Measurements from ENCODE around the gene REEP1.

Gene REEP1

GRCh38 chr2:86291328-86291662 lies 46.1 kb downstream of the REEP1 start:
- no peaks in the 10 kb centered on the region for H3K27me3 ChIP-seq (ENCODE audit: insufficient read depth, low read length)
- H3F3A ChIP-seq (ENCODE audit: insufficient read depth, low read length): no peaks in the 10 kb centered on the region
- H3K79me2 ChIP-seq (ENCODE audit: insufficient read depth, low read length): no peaks in the 10 kb centered on the region
- no peaks in the 10 kb centered on the region for H3K9me2 ChIP-seq (ENCODE audit: low read depth, low read length)
- H2AFZ ChIP-seq (ENCODE audit: low read length): no peak overlapping the region
- TF ChIP-seq CTCF (IDR thresholded peaks at IDR 0.05; ENCODE audit: low read length) (no peak), EZH2 (IDR thresholded peaks at IDR 0.05; ENCODE audit: borderline replicate concordance, low read length) (no peak)
- H3K9ac ChIP-seq (ENCODE audit: low read length): no peak overlapping the region
- H3K4me3 ChIP-seq (ENCODE audit: low read depth, low read length, poor library complexity, severe bottlenecking): no peak overlapping the region
- no peaks in the 10 kb centered on the region for H3K9me3 ChIP-seq (ENCODE audit: low read length)
- no peaks in the 10 kb centered on the region for H3K4me1 ChIP-seq (ENCODE audit: insufficient read depth, low read length, severe bottlenecking)
- no peak overlapping the region for H3K27ac ChIP-seq (ENCODE audit: low read depth, low read length, poor library complexity, severe bottlenecking)
- no peaks in the 10 kb centered on the region for H4K20me1 ChIP-seq (ENCODE audit: insufficient read depth, low read length)
- no peak overlapping the region for H3K4me2 ChIP-seq (ENCODE audit: low read length)
- no peaks in the 10 kb centered on the region for H3K36me3 ChIP-seq (ENCODE audit: insufficient read depth, low read length)

- Histone ChIP-seq H3K9ac (ENCODE audit: low read length) (no peak overlapping the region), H3K4me2 (ENCODE audit: low read length) (no peak overlapping the region), H3K27me3 (ENCODE audit: insufficient read depth, low read length) (no peaks in the 10 kb centered on the region), H3K27ac (ENCODE audit: low read depth, low read length, poor library complexity, severe bottlenecking) (no peak overlapping the region), H3K9me2 (ENCODE audit: low read depth, low read length) (no peaks in the 10 kb centered on the region), H3F3A (ENCODE audit: insufficient read depth, low read length) (no peaks in the 10 kb centered on the region), H3K4me1 (ENCODE audit: insufficient read depth, low read length, severe bottlenecking) (no peaks in the 10 kb centered on the region), H3K4me3 (ENCODE audit: low read depth, low read length, poor library complexity, severe bottlenecking) (no peak overlapping the region), H3K79me2 (ENCODE audit: insufficient read depth, low read length) (no peaks in the 10 kb centered on the region), H4K20me1 (ENCODE audit: insufficient read depth, low read length) (no peaks in the 10 kb centered on the region), H2AFZ (ENCODE audit: low read length) (no peak overlapping the region), H3K9me3 (ENCODE audit: low read length) (no peaks in the 10 kb centered on the region), H3K36me3 (ENCODE audit: insufficient read depth, low read length) (no peaks in the 10 kb centered on the region)
- TF ChIP-seq EZH2 (IDR thresholded peaks at IDR 0.05; ENCODE audit: borderline replicate concordance, low read length): no peak
- no peak for TF ChIP-seq CTCF (IDR thresholded peaks at IDR 0.05; ENCODE audit: low read length)
Observed at GRCh38 chr2:86290596-86291327, 46.7 kb downstream of the REEP1 start.

GRCh38 chr2:86286516-86286915 lies 50.9 kb downstream of the REEP1 start:
- no peaks in the 10 kb centered on the region for H3K9me2 ChIP-seq (ENCODE audit: low read depth, low read length)
- H3K27ac ChIP-seq (ENCODE audit: low read depth, low read length, poor library complexity, severe bottlenecking): no peak overlapping the region
- no peaks in the 10 kb centered on the region for H3K4me1 ChIP-seq (ENCODE audit: insufficient read depth, low read length, severe bottlenecking)
- no peaks in the 10 kb centered on the region for H3F3A ChIP-seq (ENCODE audit: insufficient read depth, low read length)
- no peaks in the 10 kb centered on the region for H3K79me2 ChIP-seq (ENCODE audit: insufficient read depth, low read length)
- H3K9ac ChIP-seq (ENCODE audit: low read length): no peak overlapping the region
- H3K4me3 ChIP-seq (ENCODE audit: low read depth, low read length, poor library complexity, severe bottlenecking): no peak overlapping the region
- no peak for TF ChIP-seq CTCF (IDR thresholded peaks at IDR 0.05; ENCODE audit: low read length)
- no peak for TF ChIP-seq EZH2 (IDR thresholded peaks at IDR 0.05; ENCODE audit: borderline replicate concordance, low read length)
- no peak overlapping the region for H3K4me2 ChIP-seq (ENCODE audit: low read length)
- H3K9me3 ChIP-seq (ENCODE audit: low read length): no peaks in the 10 kb centered on the region
- H3K27me3 ChIP-seq (ENCODE audit: insufficient read depth, low read length): no peaks in the 10 kb centered on the region
- no peaks in the 10 kb centered on the region for H3K36me3 ChIP-seq (ENCODE audit: insufficient read depth, low read length)
- no peaks in the 10 kb centered on the region for H4K20me1 ChIP-seq (ENCODE audit: insufficient read depth, low read length)
- no peak overlapping the region for H2AFZ ChIP-seq (ENCODE audit: low read length)
